Neural progenitor cell (in vitro differentiated cells): Measurements from ENCODE around the gene B3GLCT.

Experiments
- CTCF ChIP-seq: fragments of 200-600 bp; sonication (generic); IDR thresholded peaks from 2 replicates; pipeline ENCODE4 v1.5.1; 2017; ENCODE audit warnings: antibody characterized with exemption, mild to moderate bottlenecking
- EZH2 ChIP-seq: fragments of 200-600 bp; sonication (generic); IDR thresholded peaks from 2 replicates; pipeline ENCODE4 v1.6.1; 2017; ENCODE audit warnings: antibody characterized with exemption, mild to moderate bottlenecking, moderate library complexity
- EZH2phosphoT487 ChIP-seq: fragments of 200-600 bp; sonication (generic); IDR thresholded peaks from 2 replicates; pipeline ENCODE4 v1.6.1; 2017; ENCODE audit warnings: antibody characterized with exemption

DNA sequence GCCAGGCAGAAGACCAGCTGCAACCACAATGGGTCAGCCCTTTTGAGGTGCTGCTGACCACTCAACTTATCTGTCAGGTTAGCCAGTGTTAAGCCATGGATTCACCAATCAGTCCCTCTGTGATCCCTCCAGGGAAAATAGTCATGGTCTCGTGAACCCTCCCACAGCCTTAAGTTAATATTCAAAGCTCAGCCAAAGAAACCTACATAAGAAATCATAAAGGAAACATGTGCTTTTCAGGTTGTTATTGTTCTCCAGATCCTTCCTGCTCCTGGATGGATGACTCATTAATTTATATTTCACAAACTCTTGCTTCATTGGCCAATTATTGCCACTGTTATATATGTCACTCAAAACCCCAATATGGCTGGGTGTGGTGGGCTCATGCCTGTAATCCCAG lies 161.9 kb downstream of the B3GLCT start:
- TF ChIP-seq EZH2 (no peak), CTCF (no peak), EZH2phosphoT487 (no peak)
